ENCODE results near the gene HSPA6.

GRCh38 chr1:161502641-161503393 is 21.5 kb upstream of the HSPA6 start:
- TF ChIP-seq EZH2 (IDR thresholded peaks at IDR 0.05): no peak
- TF ChIP-seq POLR2AphosphoS5 (IDR thresholded peaks at IDR 0.05; ENCODE audit: borderline replicate concordance, low read depth, low read length): no peak
- no peak for TF ChIP-seq FOXP2 (optimal IDR thresholded peaks at IDR 0.05; ENCODE audit: control extremely low read depth, extremely low read length, insufficient read depth)
